ENCODE results near the gene ERC1. TPM values are rescaled to one million over a fixed set of nuclear protein-coding genes. Genes with fewer than 3 reads are reported as not detected.

ERC1 gene
- total and polyA plus RNA-seq, 2 of the 4 experiments (the other 2 are of a cell fraction), result 11.6 to 25.6 TPM

DNA sequence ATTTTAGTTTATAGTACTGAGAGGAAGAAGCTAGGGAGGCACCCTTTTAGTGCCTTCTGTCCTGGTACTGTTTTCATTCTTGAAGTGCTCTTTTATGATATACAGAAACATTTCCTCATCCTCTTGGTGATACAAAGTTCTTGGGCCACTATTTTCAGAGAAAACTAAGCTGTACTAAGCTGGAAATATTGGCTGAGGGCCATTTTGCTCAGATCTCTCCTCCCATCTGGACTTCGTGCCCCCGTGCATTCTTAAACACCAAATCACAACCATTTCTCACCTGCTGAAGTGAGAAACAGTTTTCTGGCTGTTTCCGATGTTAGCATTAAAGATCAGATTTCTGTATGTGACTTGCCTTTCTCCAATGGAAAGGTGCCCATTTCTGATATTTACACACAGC lies 444.4 kb downstream of the ERC1 start:
- no peak overlapping the region for H3K4me2 ChIP-seq (ENCODE audit: low read depth, low read length)
- intact Hi-C loops (cut with micrococcal nuclease) (no loop called here), in situ Hi-C loops (cut with MboI; ENCODE audit: low sequenced_read_pairs) (no loop called here), dilution Hi-C loops (cut with HindIII; ENCODE audit: low sequenced_read_pairs, unreplicated experiment) (no loop called here)
- CTCF ChIA-PET, result interaction anchor here (0.8 kb wide), 1 partner anchor 9 kb away, joined by 3 read pairs; no protein-coding TSS in a partner anchor
- DNase-seq, result peak; percentile 53
- H3K27ac ChIP-seq (ENCODE audit: insufficient read depth, low read length), result no peak overlapping the region
- 0 out of 2 replicates have a peak overlapping the region, but pooled peaks have one; percentile 31 for H3K14ac ChIP-seq (replicated peaks; ENCODE audit: low read depth, low read length)
- H2BK5ac ChIP-seq (ENCODE audit: low read depth, low read length, poor library complexity, severe bottlenecking), result no peak overlapping the region
- no peak overlapping the region for H3K4me3 ChIP-seq (ENCODE audit: insufficient read depth, low read depth, low read length)
- H3K27me3 ChIP-seq (ENCODE audit: control insufficient read depth, insufficient read depth, low read length), result no peaks in the 10 kb centered on the region
- peaks cover 3 to 11% of the 10 kb centered on the region in 2 experiments; a peak in 3 of 4 replicates for H3K79me1 ChIP-seq (ENCODE audit: low read depth in 1 of 2, low read length in 2 of 2)
- POLR2A ChIA-PET (ENCODE audit: unreplicated experiment), result no interaction called here
- no peak overlapping the region for H3K18ac ChIP-seq (ENCODE audit: low read depth, low read length)
- no peak overlapping the region for H2BK120ac ChIP-seq (ENCODE audit: low read depth, low read length)
- 43% methylated on average over 1 of the region's 3 CpGs; no CpG with 5 or more reads in 1 of the 2 experiments for WGBS, 2 experiments (ENCODE audit: extremely low coverage in 2 of 2, insufficient read length in 1 of 2)
- BruUV-seq (replicated peaks), result no TSS peak
- peak; percentile 53 for ATAC-seq (ENCODE audit: low read depth)
- no peaks in the 10 kb centered on the region for H3K36me3 ChIP-seq (ENCODE audit: control insufficient read depth, insufficient read depth, low read length)
- peaks cover 10% of the 10 kb centered on the region for H3K9me1 ChIP-seq (ENCODE audit: insufficient read depth, low read length)
- H3K23ac ChIP-seq (ENCODE audit: low read depth, low read length), result no peak overlapping the region
- H3K4me1 ChIP-seq (ENCODE audit: control insufficient read depth, insufficient read depth, low read length), result no peaks in the 10 kb centered on the region
- no peak overlapping the region for H2AFZ ChIP-seq (replicated peaks; ENCODE audit: low read length, poor library complexity)
- no peak overlapping the region for H4K91ac ChIP-seq (ENCODE audit: insufficient read depth, low read depth, low read length)
- no peak overlapping the region for H2AK5ac ChIP-seq (ENCODE audit: low read depth, low read length)
- H4K5ac ChIP-seq (ENCODE audit: low read depth, low read length), result no peak overlapping the region
- H3K9me3 ChIP-seq (ENCODE audit: control insufficient read depth, insufficient read depth, low read length), result no peaks in the 10 kb centered on the region
- no peaks in the 10 kb centered on the region for H4K20me1 ChIP-seq (ENCODE audit: insufficient read depth, low read length)
- H3K9ac ChIP-seq (ENCODE audit: low read depth, low read length), result no peak overlapping the region
- no peak overlapping the region for H3K56ac ChIP-seq (ENCODE audit: extremely low read depth, insufficient read depth, low read length)
- no peak overlapping the region for H2BK20ac ChIP-seq (ENCODE audit: low read depth, low read length)
- TF ChIP-seq MAZ (IDR thresholded peaks at IDR 0.05; ENCODE audit: borderline replicate concordance, low read depth, low read length) (no peak), BHLHE40 (IDR thresholded peaks at IDR 0.05; ENCODE audit: low read depth, low read length) (no peak), MXI1 (IDR thresholded peaks at IDR 0.05; ENCODE audit: borderline replicate concordance, low read depth, low read length) (no peak), CEBPB (IDR thresholded peaks at IDR 0.05; ENCODE audit: low read depth, low read length) (no peak), RAD21 (IDR thresholded peaks at IDR 0.05; ENCODE audit: low read length) (no peak), RFX5 (IDR thresholded peaks at IDR 0.05; ENCODE audit: low read depth, low read length) (no peak), NFE2L2 (IDR thresholded peaks at IDR 0.05; ENCODE audit: low read depth, low read length) (no peak), RCOR1 (IDR thresholded peaks at IDR 0.05; ENCODE audit: insufficient replicate concordance, low read length) (no peak), CHD1 (IDR thresholded peaks at IDR 0.05; ENCODE audit: low read depth, low read length) (no peak), FOS (IDR thresholded peaks at IDR 0.05; ENCODE audit: low read depth, low read length) (no peak), SMC3 (IDR thresholded peaks at IDR 0.05; ENCODE audit: low read depth, low read length) (no peak), POLR2A (IDR thresholded peaks at IDR 0.05; ENCODE audit: low read depth, low read length) (no peak), MAFK (IDR thresholded peaks at IDR 0.05; ENCODE audit: low read depth, low read length) (no peak)
- TF ChIP-seq, protein P1, sequence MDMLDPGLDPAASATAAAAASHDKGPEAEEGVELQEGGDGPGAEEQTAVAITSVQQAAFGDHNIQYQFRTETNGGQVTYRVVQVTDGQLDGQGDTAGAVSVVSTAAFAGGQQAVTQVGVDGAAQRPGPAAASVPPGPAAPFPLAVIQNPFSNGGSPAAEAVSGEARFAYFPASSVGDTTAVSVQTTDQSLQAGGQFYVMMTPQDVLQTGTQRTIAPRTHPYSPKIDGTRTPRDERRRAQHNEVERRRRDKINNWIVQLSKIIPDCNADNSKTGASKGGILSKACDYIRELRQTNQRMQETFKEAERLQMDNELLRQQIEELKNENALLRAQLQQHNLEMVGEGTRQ (IDR thresholded peaks at IDR 0.05; ENCODE audit: low read depth, low read length), result no peak
- TF ChIP-seq, protein P2, sequence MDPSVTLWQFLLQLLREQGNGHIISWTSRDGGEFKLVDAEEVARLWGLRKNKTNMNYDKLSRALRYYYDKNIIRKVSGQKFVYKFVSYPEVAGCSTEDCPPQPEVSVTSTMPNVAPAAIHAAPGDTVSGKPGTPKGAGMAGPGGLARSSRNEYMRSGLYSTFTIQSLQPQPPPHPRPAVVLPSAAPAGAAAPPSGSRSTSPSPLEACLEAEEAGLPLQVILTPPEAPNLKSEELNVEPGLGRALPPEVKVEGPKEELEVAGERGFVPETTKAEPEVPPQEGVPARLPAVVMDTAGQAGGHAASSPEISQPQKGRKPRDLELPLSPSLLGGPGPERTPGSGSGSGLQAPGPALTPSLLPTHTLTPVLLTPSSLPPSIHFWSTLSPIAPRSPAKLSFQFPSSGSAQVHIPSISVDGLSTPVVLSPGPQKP (IDR thresholded peaks at IDR 0.05; ENCODE audit: borderline replicate concordance, low read depth, low read length), result no peak
- TF ChIP-seq, protein P3, sequence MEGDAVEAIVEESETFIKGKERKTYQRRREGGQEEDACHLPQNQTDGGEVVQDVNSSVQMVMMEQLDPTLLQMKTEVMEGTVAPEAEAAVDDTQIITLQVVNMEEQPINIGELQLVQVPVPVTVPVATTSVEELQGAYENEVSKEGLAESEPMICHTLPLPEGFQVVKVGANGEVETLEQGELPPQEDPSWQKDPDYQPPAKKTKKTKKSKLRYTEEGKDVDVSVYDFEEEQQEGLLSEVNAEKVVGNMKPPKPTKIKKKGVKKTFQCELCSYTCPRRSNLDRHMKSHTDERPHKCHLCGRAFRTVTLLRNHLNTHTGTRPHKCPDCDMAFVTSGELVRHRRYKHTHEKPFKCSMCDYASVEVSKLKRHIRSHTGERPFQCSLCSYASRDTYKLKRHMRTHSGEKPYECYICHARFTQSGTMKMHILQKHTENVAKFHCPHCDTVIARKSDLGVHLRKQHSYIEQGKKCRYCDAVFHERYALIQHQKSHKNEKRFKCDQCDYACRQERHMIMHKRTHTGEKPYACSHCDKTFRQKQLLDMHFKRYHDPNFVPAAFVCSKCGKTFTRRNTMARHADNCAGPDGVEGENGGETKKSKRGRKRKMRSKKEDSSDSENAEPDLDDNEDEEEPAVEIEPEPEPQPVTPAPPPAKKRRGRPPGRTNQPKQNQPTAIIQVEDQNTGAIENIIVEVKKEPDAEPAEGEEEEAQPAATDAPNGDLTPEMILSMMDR (conservative IDR thresholded peaks at IDR 0.05; ENCODE audit: low read depth, low read length), result no peak
- H4K8ac ChIP-seq (ENCODE audit: low read depth in 2 of 2, low read length in 2 of 2), result no peak overlapping the region
- no peak overlapping the region for H2AK9ac ChIP-seq (replicated peaks; ENCODE audit: low read depth, low read length, poor library complexity)
- H3K4ac ChIP-seq (ENCODE audit: low read depth, low read length), result no peak overlapping the region
- no peak overlapping the region for H2BK15ac ChIP-seq (ENCODE audit: low read depth, low read length)
